Right hindlimb (tissue), 1 donor: ENCODE measurements around the gene LDLRAD4.

Source experiments
- DNase-seq: peaks from one replicate; pipeline ENCODE4 v3.0.0-alpha.2; 2018

Gene LDLRAD4

DNA sequence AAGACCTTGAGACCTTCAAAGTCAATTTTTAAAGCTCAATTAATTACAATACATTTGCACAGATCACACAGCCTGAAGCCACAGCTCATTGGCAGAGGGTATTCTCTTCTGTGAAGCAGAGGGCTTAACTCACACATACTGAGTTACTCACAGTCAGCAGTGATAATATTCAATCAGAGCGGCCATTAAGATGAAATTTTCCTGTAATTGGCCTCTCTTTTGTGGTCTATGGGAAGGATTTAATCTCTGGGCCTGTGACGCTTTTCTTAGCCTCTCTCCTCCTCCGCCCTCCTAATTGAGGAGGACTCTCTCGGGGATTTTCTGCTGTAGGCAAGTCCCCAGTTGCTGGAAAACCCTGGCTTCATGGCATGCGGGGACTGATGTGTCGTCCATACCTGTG, 12.3 kb upstream of the LDLRAD4 start:
- DNase-seq: no peak

DNA sequence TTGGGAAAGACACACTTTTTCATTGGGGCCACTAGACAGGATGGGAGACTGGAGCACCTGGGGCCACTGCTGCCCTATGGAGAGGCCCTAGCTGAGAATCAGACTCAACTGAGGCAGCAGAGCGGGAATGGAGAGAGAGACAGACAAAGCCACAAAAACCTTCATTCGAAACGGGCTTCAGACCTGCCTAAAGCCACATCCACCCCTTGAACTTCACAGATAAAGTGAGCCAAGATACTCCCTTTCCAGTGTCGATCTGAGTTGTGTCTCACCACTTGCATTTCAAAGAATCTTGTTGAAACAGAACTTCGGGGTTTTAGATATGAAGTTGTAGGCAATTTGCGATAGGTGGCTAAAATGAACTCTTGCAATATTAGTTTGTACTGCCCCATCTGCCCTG, 11.3 kb upstream of the LDLRAD4 start:
- DNase-seq: no peak

DNA sequence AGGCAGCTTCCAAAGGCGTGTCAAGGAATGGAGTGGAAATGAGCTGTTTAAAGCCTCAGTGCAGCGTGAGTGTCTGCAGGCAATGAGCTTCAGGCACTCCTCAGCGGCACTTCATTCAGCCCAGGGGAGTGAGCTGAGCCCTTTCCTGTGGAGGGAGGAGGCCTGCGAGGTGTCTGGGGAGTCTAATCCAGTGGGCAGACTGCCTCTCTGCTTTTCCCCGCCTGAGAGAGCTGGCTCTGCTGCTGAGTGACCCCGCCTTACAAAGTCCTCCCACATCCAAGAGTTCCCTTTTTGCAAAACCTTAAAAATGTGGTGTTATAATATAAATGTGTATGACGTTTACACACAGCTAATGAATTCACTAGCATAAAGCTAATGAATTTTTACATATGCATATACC, 7.0 kb upstream of the LDLRAD4 start:
- peak; percentile 44 for DNase-seq

DNA sequence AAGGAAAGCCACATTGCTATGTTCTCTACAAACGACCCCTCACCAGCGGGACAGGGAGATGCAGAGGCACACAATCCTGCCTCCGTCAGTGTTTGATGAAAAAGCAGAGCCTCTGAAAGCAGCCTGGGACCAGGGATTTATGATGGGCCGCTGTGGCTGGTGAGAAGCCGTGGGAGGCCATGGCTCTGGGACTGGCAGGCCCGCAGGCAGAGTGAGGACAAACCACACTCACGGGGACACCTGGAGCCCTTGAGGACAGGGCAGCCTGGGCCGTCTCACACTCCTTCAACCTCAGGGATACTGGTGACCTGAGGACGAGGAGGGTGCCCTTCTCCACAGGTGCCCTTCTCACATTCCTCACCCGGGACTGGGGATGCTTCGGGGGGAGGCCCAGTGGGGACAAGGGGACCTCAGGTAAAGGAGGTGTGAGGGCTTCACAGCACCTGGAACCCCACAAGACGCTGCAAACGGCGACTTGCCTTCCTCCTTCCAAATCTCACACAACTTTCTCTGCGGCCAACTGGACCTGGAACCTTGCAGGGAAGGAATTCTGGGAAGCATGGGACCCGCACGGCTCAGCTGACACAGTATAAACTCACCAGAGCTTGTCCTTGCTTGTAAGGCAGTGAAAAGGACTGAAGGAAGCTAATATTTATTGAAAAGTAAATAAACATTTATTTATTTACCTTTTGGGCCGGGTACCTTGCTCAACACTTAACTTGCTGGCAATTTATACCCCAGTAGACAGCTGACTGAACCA, 5.3 kb upstream of the LDLRAD4 start:
- no peak for DNase-seq

DNA sequence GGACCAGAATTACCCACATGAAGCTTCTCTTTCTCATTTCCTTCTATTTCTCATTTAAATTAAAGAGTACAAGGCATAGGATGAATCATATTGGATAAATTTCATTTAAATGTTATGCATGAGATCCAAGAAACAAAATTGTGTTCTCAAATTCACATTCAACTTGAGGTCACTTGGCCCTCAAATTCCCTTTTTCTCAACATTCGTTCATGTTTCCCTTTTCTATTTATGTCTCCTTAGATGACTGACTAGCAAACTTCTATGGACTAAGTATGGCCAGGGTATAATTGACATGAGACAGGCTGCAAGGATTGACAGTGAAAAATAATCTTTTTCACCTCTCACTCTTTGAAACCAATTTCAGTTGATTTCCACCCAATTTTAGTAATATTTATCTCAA, 4.0 kb upstream of the LDLRAD4 start:
- DNase-seq: no peak

DNA sequence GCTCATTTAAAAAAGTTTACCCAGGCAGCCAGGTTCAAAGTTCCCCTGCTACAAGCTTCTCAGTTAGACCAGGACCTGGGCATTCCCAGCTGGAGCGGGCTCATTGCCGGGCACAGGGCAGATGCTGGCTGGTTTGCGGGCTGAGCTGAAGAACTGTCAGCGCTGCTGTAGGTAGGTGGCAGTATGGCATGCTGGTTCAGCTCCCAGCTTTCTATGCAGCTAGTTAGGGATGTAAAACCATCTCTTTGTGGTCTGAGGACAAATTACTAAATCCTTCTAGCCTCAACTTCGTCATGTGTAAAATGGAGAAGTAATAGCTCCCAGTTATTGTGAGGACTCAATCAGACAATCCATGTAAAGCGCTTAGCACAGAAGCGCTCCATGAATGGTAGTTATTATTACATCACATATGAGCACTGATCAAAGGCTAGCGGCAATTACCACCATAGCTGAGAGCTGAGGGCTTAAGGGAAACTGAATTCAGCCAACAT, 2.4 kb upstream of the LDLRAD4 start:
- peak; percentile 84 for DNase-seq

DNA sequence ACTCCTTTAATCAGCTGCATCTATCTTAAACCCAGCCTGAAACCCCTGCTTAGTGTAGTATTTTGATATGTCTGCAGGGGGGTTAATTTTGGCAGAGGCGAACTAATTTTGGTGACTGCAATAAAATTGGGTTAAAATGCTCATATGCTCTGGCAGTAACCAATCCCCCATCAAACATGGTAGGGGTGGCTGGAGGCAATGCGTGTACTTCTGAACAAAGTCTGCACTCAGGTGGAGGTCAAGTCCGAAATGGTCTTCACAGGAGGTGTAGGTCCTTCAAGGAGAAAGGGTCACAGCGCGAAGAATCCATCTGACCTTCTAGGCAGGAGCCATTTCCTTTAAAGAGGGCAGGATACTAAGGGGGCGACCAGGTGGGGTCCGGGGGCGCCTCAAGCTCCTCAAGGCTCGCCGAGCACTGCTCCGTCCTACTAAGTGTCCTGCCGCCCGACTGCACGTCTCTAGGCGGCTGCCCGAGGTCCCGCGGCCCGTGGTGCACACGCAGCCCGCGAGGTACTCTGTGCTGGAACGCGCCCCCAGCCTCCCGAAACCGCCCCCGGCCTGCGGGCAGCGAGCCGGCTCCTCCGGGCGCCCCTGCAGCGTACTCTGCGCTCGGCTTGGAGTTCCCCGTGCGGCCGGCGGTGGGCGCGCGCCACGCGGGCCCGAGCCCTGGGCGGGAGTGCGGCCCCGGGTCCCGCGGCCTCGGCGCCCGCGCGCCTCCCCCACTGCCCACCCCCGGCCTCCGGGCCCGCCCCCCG, 1.7 kb upstream of the LDLRAD4 start:
- peak; percentile 81 for DNase-seq

DNA sequence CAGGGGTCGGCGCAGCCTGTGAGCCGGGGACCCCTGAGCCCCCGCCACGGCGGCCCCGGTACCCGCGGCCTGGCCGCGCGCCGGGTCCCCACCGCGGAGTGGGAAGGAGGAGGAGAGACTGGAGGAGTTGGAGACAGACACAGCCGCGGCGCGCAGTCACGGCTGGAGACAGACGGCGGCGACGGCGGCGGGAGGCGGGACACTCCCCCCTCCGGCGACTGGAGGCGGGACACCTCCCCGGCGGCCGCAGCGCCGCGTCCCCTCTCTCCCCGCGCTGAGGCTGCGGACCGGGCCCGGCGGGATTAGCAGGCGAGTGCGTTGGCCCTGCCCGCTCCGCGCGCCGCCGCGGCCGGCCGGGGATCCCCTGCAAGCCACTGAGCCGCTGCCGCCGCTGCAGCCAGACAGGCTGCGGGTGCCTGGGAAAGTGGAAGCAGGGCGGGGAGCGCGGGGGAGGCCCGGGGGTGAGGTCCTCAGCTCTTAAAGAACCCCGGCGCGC, 1.0 kb upstream of the LDLRAD4 start:
- peak; percentile 84 for DNase-seq

DNA sequence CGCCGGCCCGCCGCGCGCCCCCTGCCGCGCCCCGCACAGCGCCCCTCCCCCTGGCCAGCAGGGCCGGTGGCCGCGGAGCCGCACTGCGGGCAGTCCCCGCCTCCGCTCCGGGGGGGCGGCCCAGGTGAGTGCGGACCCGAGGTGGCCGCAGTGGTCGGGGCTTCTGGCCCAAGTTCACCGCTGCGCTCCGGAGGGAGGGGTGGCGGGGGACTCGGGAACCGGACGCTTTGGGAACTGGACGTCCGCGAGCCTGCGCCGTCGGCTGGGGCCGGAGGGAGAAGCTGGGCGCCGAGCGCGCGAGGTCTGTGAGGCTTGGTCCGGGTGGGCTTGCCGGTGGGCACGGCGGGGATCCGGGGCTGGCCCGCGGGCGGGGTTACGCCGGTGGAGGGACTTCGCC, 591 bp upstream of the LDLRAD4 start:
- DNase-seq: peak; percentile 67

DNA sequence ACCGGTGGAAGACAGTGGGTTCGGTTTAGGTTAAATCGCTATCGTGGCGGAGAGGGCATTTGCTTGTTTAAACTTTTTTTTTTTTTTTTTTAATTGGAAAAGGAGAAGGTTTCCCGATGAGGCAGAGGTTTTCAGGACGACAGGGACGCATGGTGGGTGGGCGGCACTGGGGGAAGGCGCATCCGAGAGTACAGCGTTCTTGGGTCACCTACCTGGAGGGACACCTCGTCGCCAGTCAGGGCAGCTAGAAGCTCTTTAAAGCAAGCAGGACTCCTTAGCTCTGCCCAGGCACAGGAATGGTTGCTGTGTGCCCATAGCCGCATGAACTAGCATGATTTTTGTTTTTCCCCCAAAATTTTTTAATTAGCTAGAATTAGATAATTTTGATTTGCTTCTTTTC, 437 bp downstream of the LDLRAD4 start:
- no peak for DNase-seq

DNA sequence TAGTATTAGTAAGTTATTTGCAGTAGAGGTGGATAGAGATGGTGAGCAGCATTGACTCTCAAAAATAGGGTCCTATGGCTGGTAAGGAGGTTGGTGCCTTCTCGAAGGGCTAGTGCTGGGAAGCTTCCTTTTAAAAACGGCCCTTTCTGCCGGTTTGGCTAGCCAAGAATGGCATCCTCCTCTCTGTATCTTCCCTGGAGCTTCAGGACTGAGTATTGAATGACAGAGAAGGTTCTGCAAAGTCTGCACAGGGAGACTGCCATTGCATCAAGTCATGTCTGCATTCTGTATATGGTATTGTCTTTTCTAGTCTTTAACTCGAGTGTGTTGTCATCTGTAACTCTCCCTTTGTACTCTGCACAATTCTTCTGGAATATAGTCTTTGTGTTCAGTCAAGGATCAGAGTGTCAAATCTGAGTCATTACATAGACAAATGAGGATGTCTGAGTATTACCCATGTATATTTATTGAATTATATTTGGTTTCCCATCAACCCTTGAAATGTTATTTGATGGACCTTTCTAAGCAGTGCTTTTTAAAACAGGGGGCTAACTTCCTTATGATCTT, 1.1 kb downstream of the LDLRAD4 start:
- DNase-seq: no peak

DNA sequence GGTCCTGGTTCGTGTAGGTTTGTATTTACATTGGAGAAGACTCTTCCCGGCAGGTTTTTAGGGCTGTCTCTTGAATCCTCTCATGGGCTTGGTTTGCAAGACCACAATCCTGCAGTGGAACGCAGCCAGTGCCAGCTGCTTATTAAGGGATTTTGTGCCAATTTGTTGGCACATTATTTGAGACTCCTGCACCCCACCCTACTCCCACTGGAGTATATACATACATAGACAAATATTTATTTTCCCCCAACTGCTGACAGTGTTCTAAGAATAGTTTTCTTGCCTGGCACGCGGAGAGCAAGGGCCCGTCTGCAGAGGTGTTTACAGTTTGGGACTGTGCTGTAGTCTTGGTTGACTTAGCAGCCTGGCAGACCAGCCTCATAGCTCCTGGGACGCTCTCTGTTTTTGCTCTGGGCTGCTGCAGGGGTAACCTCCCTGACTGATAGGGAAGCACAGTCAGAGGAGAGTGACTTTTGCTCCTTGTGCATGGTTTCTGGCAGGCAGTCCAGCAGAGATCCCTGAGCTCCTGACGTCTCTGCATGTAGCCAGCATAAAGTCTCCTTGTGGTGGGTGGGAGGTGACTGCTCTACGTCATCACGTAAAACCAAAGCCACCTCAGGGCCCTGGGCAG, 1.9 kb downstream of the LDLRAD4 start:
- peak; percentile 70 for DNase-seq

DNA sequence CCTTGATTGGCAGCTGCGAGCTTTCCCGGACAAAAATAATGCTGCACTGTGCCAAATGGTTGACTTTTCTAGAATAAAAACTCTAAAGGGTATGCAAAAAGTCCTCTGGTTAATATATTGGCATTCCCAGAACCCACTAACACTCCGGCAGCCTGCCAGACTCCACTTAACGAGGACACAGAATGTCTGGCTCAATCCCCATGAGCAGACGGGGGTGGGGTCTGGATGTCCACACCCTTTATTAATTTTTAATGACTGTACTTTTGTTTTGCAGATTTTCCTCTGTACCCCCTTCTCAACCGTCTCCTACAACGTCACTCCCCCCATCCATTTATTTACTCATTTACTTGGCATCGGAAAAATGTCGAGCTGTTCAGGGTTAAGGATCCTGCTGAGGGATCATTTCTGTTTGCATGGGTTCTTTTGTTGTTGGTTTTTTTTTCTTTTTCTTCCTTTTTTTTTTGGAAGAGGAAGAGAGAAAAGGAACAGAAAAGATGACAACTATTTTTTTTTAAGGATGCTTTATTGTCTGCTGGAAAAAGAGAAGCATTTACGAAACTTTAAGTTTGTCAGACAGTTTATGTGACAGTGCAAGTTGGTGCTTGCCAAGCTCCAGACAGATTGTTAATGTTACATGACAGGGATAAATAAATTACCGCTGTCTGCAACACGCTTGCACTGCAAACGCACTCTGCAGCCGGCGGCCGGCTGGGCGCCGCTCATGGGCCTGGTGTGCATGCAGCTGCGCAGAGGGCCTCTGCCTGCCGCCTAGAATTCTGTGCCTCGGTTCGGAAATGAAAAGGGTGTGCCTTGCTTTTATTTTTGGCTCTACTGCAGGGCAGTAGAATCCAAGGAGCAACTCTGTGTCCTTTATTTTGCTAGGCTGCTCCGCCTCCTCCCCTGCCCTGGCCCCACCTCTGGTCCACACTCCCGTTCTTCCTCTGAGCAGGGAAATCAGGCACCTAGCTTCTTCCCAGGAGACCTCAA, 3.6 kb downstream of the LDLRAD4 start:
- DNase-seq: peak; percentile 88

DNA sequence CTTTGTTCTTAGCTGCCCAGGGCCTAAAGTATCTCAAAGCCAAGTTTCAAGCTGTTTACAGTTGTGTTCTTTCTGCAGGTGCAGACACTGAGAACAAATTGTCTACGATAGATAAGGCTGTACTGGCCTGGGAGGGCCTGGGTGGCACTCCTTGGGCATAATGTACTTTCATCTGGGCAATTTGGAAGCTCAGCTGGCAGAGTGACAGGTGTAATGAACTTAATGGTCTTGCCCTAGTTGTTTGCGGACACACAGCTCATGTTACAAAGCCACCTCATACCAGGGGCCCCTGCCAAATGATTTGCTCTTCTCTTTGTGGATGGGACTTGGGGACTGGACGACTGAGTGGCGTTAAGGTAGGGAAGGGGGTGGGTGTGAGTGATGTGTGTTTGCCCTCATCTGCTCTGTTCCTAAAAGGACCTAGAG, 4.3 kb downstream of the LDLRAD4 start:
- no peak for DNase-seq

DNA sequence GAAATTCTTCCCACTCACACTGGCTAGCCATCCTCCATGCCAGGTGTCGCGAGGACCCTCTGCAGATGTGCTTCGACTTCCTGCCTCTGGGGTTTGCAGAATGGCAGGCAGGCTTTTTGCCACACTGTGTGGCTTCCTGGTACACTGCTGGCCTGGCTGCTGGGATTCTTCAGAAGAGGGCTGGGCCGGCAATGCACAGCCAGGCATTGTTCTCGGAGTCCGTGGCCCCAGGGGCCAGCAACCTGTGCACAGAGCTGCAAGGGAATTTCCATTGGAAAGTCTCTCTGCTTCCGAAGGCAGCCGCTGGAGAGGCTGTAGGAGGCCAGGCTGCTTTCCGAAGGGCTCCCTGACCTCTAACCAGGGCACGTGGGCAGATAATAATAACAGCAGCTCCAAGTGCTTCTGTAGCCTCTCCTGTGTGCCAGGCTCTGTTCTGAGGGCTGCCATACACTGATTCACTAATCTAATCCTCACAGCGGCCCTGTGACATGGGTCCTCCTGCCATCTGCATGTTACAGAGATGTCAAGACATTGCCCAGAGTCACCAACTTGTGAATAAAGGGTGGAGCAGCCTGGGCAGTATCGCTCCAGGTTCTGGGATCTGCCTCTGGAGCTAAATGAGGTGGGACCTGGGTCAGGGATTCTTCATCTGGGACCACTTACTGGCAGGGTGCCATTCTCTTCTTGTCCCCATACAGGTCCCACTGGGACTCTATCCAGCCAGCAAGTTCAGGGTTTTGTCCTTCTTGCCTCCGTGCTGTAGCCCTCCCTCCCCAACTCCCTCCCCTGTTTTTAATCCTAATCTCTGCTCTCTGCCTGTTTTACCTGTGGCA, 5.0 kb downstream of the LDLRAD4 start:
- no peak for DNase-seq

DNA sequence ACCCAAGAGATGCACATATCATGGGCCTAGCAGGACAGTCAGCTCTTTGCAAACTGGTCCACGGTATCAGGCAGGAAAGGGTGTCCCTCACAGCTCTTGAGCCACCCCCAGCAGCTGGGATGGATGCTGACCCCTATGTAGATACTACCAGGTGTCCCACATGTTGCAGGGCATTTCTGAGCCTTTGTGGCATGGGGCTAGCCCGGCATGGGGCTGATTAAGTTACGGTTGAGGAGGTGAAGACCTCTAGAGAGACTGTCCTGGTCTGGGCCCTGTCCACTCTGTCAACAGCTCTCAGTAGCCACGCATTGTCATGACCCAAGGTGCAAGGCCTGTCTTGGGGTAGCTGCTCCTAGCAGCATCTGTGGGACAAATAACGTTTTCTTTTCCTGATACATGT, 6.7 kb downstream of the LDLRAD4 start:
- DNase-seq: no peak

DNA sequence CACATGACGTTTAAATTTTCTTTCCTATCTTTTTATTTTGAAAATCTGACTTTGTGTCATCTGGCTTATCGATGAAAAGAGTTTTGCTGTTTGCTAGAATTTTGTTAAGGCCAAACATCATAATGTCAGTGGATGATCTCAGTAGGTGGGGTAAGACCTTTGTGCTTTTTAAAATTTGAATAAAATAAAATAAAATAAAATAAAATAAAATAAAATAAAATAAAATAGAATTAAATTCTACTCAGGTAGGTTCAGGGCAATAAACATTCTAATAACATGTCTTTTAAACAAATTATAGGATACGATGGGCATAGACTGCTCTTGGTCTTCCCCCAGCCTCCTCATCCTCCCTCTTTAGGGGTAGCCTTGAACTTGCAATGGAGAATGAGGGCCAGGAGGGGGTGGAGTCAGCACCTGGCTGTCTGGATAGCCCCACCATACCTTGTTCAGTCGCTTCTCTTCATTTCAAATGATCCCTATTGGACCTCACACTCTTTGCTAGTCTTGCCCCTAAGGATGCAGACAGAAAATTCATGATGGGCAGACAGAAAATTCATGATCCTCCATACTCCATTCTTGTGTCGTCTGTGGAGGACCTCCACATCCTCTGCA, 8.1 kb downstream of the LDLRAD4 start:
- DNase-seq: no peak

DNA sequence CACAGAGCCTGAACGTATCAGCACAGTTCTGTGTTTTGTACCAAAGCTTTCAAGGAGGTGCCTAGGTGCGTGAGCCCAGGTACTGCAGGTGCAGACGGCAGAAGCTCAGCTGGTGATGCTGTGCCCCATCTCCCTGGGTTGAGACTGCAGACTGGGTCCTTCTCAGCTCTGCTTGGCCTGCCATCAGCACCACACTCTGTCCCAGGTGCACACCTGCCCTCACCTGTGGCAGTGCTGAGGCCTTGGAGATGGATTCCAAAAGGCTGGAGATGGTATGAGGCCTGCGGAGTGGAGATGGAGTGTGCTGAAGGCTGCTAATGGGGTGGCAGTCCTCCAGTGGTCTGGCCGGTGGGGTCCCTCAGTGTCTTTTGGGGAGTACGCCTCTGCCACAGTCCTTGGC, 9.3 kb downstream of the LDLRAD4 start:
- no peak for DNase-seq

DNA sequence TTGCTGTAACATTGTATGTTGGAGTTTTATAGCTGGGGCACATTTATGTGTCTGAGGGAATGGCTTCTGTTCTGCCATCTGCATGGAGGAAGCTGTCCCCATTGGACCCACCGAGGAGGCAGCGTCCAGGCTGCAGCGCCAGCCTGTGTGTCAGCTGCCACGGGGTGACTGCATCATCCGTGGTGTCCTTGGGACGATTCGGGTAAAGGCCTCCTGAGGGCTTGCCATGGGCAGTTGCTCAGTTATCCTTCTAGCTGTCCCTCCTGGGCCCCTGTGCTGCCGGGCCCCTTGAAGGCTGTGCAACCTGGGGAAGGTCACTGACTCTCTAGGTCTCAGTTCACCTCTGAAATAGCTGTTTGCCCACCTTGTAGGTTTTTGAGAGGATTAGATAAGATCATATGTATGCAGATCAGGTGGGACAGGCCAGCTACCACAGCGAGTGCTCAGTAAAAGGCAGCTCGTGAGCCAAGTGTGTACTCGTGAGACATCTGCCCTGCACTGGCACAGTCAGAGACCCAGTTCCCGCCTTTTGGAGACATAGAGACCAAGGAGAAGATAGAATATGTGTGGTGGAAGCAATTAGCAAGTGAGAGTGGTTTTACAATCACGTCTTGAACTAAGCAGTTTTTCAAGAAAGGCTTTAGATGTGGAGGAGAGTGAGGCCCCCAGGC, 10.6 kb downstream of the LDLRAD4 start:
- no peak for DNase-seq

DNA sequence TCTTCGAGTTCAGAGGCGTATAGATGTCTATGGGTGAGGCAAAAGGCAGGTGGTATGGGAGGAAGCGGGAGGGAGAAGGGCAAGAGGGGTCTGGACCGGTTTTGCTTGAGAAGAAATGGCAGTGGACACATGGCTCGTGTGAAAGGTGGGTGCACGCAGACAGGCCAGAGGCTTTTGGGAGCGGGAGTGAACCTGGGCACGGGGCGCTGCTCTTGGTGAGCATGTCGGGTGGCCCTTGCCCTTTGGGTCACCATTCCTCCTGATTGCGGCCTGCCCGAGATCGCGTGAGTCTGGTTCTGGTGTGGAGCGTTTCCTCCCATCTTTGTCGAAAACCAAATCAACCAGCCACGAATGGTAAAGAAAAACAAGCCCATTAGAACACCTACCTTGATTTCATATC, 12.6 kb downstream of the LDLRAD4 start:
- DNase-seq: no peak
